GM19468 (cell line): ENCODE data around the gene MEP1A.
"Not testable (repeated sequence)": the region's sequence is repeated elsewhere in the genome, so short reads cannot be mapped to it uniquely, and the experiment has no call there.

Source experiments
- ATAC-seq: cut with Tn5 transposase; IDR thresholded peaks from one replicate; pipeline ENCODE4 v1.9.1; 2021; ENCODE audit warnings: mild to moderate bottlenecking, moderate library complexity, moderate number of reproducible peaks; ENCODE audit not compliant: unreplicated experiment; ENCODE audit errors: extremely low read depth

The MEP1A gene

DNA sequence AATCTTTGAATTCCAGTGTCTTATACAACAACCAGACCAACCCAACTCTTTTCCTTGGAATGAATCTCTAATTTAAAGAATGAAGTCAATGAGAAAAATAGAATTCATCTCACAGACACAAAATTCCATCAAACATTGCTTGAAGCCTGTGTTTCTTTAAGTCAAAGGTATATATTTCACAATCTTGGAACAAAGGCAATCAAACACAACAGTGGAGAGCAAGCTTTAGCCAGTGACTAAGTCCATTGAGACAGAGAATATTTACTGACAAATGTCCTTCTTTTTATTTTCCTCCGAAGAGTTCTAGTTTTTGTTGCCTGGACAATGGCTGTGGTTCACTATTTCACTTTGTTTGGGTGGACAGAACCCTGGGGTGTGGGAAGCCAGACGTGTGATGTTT lies 35.8 kb downstream of the MEP1A start:
- no peak for ATAC-seq

DNA sequence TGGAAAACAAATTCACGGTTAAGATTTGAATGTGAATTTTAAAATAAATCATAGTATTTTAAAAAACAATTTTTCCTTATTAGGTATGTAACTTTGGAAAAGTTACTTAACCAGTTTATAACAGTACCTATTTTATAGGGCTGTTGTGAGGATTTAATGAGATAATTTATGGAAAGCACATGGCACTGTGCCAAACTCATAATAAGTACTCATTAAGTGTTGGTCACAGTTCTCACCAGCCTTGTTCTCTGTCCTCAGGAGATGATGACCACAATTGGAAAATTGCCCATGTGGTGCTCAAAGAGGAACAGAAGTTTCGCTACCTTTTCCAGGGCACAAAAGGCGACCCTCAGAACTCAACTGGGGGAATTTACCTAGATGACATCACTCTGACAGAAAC lies 39.6 kb downstream of the MEP1A start:
- no peak for ATAC-seq

DNA sequence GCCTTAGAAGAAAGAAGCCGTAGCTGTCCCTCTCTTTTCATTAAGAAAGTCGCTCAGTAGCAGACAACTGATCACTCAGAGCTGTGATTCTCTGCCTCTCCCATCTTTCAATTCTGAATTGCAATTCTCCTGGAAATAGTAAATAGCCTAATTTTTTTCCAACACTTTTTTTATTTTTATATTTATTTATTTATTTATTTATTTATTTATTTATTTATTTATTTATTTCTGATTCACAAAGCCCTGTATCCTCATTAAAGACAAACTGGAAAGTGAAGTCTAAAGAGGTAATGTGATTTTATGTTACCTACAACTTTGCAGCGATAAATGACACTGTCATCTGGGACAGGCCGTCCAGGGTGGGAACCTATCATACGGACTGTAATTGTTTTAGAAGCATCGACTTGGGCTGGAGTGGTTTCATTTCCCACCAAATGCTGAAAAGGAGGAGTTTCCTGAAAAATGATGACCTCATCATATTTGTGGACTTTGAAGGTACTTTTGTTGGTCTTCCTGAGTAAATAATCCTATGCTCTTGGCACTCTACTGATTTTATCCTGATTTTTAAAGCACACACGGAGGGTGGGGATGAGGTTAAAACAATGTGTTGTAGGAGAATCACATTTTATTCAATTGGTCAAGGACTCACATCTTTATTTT lies 41.2 kb downstream of the MEP1A start:
- not testable (repeated sequence) for ATAC-seq

- ATAC-seq, result not testable (repeated sequence)
These were observed 41.8 kb downstream of the MEP1A start for GRCh38 chr6:46834991-46835390.

GRCh38 chr6:46838033-46838432 lies 44.8 kb downstream of the MEP1A start:
- no peak for ATAC-seq

- ATAC-seq, result not testable (repeated sequence)
These were observed 49.2 kb downstream of the MEP1A start for GRCh38 chr6:46842252-46842846.

DNA sequence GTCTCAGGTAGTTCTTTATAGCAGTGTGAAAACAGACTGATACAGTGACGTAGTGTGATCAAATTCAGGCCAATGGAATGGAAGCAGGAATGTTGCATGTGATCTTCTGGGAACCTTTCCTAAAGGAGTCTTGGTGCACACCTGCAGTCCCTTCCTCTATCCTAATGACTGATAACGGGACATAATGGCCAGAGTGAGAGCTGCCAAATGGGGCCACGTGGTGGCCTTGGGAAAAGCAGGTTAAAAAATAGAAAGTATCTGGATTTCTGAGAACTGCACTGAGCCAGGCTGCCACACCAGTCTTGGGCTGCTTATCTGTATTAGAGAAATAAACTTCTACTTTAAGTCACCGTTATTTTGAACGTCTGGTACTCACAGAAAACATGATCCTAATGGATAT lies 51.9 kb downstream of the MEP1A start:
- ATAC-seq, result no peak

- no peak for ATAC-seq
These were observed 55.6 kb downstream of the MEP1A start for GRCh38 chr6:46848684-46849360.

GRCh38 chr6:46849361-46849690 lies 56.1 kb downstream of the MEP1A start:
- ATAC-seq, result no peak

GRCh38 chr6:46850792-46851191 lies 57.6 kb downstream of the MEP1A start:
- ATAC-seq, result no peak

DNA sequence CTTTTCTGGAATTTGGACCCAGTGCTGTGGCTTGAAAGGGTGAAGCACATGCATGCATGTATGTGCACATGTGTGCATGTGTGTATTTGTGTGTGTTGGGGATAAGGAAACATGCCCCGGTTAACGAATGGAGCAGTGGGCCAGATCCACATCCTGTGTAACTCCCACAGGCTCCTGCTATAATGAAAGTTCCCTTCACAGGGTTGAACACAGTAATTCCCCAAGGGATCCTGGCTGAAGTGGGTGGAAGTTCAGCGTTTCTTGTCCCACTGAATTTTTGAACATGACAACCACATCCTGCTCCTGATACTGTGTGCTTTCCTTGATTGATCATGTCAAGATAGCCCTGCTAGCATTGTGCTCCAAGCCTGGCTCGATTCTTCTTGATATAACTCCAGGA lies 58.4 kb downstream of the MEP1A start:
- not testable (repeated sequence) for ATAC-seq

DNA sequence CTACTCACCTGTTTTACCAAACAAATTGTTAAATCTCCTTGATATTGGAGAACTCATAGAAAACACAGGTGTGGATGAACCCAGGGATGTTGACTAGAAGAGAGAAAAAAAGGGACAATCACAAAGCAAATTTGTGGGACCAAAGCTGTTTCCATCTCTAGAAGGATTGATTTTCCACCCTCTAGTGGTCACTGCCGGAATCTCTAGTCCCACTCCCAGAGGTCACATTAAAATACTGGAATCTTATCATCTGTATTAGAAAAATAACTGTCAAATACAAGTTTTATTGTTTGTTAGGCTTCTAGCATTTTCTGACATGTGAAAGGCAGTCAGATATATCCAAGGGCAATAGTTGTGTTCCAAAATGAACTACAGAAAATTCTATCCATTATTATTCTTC lies 62.8 kb downstream of the MEP1A start:
- ATAC-seq, result not testable (repeated sequence)

DNA sequence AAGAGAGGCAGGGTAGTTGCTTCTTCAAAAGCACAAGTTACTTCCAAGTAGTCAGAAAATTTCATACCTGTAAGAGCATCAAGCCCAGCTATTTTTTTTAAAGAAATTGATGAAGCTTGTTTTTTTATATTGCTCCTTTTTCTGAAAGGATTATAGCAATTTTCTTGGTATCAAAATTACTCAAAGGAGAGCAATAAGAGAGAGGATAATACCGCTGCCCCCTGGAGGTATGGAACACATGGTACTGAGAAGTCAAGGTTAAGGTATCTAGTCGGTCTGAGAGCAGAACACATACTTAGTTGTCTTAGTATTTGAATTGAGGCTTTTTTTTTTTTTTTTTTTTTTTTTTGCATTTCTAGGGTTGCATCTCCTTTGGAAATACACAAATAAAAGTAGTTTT lies 69.2 kb downstream of the MEP1A start:
- no peak for ATAC-seq

DNA sequence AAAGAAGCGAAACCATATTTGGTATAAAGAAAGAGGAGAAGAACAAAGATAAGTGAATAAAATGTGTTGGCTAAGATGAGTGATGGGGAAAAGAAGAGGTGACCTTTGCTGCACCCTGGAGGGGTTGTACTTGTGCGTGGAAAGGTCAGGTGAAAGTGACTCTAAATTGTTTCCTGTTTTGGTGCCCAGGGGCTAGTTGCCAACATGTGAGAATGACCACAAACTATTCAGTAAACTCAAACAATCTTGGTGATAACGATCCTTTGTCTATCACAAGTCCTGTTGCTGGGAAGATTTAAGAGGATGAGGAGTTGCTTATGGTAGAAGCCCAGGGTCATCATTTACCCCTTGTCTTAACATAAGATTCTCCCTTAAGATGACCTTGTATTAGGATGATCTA lies 70.6 kb downstream of the MEP1A start:
- no peak for ATAC-seq

GRCh38 chr6:46865221-46865620 lies 72.0 kb downstream of the MEP1A start:
- no peak for ATAC-seq

DNA sequence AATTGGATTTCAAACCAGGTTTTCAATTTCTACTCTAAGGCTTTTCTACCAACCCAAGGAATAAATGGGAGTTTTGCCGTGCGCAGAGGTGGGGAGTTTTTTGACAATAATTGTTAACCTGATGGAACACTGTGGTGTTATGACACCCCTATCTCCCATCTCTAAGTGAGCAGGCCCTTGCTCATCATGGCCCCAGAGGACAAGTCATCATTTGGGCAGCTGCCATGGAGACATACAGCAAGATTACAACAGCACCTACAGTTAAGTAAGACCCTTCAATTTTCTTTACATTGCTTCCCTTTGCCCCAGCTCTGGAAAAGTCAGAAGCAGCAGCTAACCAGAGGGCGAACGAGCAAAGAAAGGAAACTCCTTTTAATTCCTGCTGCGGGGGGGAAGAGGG lies 74.2 kb downstream of the MEP1A start:
- ATAC-seq, result no peak

GRCh38 chr6:46876126-46876525 lies 82.9 kb downstream of the MEP1A start:
- ATAC-seq, result no peak

GRCh38 chr6:46879003-46879402 lies 85.8 kb downstream of the MEP1A start:
- no peak for ATAC-seq

DNA sequence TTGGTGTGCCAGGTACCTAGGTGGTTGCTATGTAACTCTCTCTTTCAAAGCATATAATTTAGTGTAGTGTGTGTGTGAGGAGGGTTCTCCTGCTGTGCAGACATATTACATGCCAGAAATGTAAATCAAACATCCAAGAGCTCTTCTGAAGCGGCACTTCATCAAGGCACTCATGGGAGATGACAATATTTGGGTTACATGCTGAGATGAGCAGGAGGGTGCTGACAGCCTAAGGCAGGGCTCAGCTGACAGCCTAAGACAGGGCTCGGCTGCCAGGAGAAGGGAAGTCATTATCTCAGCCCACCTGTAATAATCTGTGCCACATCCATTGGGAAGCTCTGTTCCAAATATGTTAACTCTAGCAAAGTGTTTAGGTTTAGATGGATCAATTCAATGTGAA lies 89.5 kb downstream of the MEP1A start:
- ATAC-seq, result no peak

DNA sequence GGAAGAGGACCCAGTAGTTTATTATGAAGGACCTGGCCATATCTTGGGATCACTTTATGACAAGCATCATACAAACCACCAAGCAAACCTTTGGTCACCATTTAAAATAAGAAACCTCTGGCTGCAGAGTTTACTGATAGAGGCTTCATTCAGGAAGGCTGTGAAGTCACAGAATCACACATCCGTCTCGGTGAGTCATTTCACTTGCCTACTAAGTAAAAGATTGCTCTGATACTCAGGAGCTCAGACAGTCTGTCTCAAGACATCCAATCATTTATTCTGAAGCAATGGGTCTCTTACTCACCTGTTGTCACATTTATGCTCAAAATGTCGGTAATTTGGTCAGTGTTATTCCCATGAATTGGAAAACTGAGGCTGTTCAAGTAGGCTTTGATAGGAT lies 94.8 kb downstream of the MEP1A start:
- no peak for ATAC-seq

DNA sequence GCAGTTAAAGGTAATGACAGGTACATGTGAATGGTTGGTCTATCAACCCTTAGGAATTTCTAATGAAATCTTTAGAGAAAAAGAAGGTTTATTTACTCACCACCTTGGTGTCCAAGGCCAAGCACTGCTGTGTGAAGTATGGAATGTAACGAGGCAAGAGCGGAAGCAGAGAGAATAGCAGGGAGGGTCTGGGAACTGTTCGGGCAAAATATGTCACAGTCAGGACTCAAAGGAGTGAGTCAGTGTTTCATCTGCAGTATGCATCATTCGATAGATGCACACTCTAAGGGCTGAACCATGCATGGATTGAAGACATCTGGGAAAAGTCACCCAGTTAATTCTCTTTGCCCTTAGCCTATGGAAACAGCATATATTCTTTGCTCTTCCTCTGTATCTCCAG lies 95.4 kb downstream of the MEP1A start:
- ATAC-seq, result no peak
